ENCODE data around the gene STIM1.

STIM1 gene

GRCh38 chr11:3830730-3831129 is 24.7 kb upstream of the STIM1 start:
- DNase-seq (ENCODE audit: low spot score): no peak

- no peak for DNase-seq (ENCODE audit: low spot score)
These were observed 23.9 kb upstream of the STIM1 start for GRCh38 chr11:3831378-3832239.

GRCh38 chr11:3832816-3833215 is 22.6 kb upstream of the STIM1 start:
- DNase-seq (ENCODE audit: low spot score): no peak

GRCh38 chr11:3833449-3833848 is 22.0 kb upstream of the STIM1 start:
- DNase-seq (ENCODE audit: low spot score): no peak

GRCh38 chr11:3834349-3834663 is 21.2 kb upstream of the STIM1 start:
- no peak for DNase-seq (ENCODE audit: low spot score)

- no peak for DNase-seq (ENCODE audit: low spot score)
These were observed 20.6 kb upstream of the STIM1 start for GRCh38 chr11:3834664-3835461.

- no peak for DNase-seq (ENCODE audit: low spot score)
These were observed 19.7 kb upstream of the STIM1 start for GRCh38 chr11:3835751-3836150.

GRCh38 chr11:3836903-3837302 is 18.6 kb upstream of the STIM1 start:
- no peak for DNase-seq (ENCODE audit: low spot score)

GRCh38 chr11:3837793-3838192 is 17.7 kb upstream of the STIM1 start:
- DNase-seq (ENCODE audit: low spot score): no peak

GRCh38 chr11:3838504-3838903 is 17.0 kb upstream of the STIM1 start:
- no peak for DNase-seq (ENCODE audit: low spot score)

- peak; percentile 24 for DNase-seq (ENCODE audit: low spot score)
These were observed 15.2 kb upstream of the STIM1 start for GRCh38 chr11:3840004-3840869.

GRCh38 chr11:3840870-3841425 is 14.5 kb upstream of the STIM1 start, which contains the start of gene RHOG:
RHOG (minus strand) TSS chr11:3840959; CDS start chr11:3828138, 12,821 bp downstream.
- peak; percentile 94 for DNase-seq (ENCODE audit: low spot score)

GRCh38 chr11:3841426-3842350 is 13.8 kb upstream of the STIM1 start:
- peak; percentile 89 for DNase-seq (ENCODE audit: low spot score)

GRCh38 chr11:3843326-3843725 is 12.1 kb upstream of the STIM1 start:
- no peak for DNase-seq (ENCODE audit: low spot score)

- no peak for DNase-seq (ENCODE audit: low spot score)
These were observed 10.2 kb upstream of the STIM1 start for GRCh38 chr11:3845246-3845645.

GRCh38 chr11:3845670-3846069 is 9.8 kb upstream of the STIM1 start:
- DNase-seq (ENCODE audit: low spot score): no peak

- peak; percentile 57 for DNase-seq (ENCODE audit: low spot score)
These were observed 6.1 kb upstream of the STIM1 start for GRCh38 chr11:3849297-3849874.

- DNase-seq (ENCODE audit: low spot score): no peak
These were observed 2.0 kb upstream of the STIM1 start for GRCh38 chr11:3853545-3853842.

- DNase-seq (ENCODE audit: low spot score): no peak
These were observed 1.4 kb upstream of the STIM1 start for GRCh38 chr11:3853899-3854659.

GRCh38 chr11:3854660-3854976 is 846 bp upstream of the STIM1 start:
- no peak for DNase-seq (ENCODE audit: low spot score)
